Lower lobe of right lung (tissue), 2 donors: ENCODE data around the gene ELOVL7. TPM values are rescaled to one million over a fixed set of nuclear protein-coding genes. Genes with fewer than 3 reads are reported as not detected.

ENCODE experiments used
- ATAC-seq, 2 donors: fragments of 200-7000 bp; cut with Tn5 transposase; one replicate each; pipeline ENCODE4 v1.9.1; 2020 to 2022; ENCODE audit warnings: mild to moderate bottlenecking in 2 of 2, moderate library complexity in 2 of 2
- DNase-seq: peaks from one replicate; pipeline ENCODE4 v3.0.0-alpha.2; 2020
- H3K27ac ChIP-seq: fragments of 200-600 bp; one replicate; pipeline ENCODE4 v1.8.0; 2022
- H3K27me3 ChIP-seq: fragments of 200-600 bp; one replicate; pipeline ENCODE4 v1.8.0; 2022; ENCODE audit warnings: low read depth
- H3K36me3 ChIP-seq: fragments of 200-600 bp; one replicate; pipeline ENCODE4 v1.8.0; 2022; ENCODE audit warnings: mild to moderate bottlenecking
- H3K4me1 ChIP-seq: fragments of 200-600 bp; one replicate; pipeline ENCODE4 v1.8.0; 2022
- H3K4me3 ChIP-seq: fragments of 200-600 bp; one replicate; pipeline ENCODE4 v1.8.0; 2022; ENCODE audit warnings: mild to moderate bottlenecking
- H3K9me3 ChIP-seq: fragments of 200-600 bp; one replicate; pipeline ENCODE4 v1.8.0; 2022
- CTCF ChIP-seq: fragments of 200-600 bp; IDR thresholded peaks from one replicate; pipeline ENCODE4 v1.8.0; 2022; ENCODE audit warnings: antibody characterized with exemption, mild to moderate bottlenecking
- intact Hi-C: fragments of 100-400 bp; cut with DNase I; formaldehyde crosslinking; loops from one replicate; pipeline ENCODE4 v1.11.0; 2022
- long read RNA-seq: library from polyadenylated mRNA; unstranded; transcript quantifications from one replicate; pipeline ENCODE4 v2.0.0, GENCODE V29; 2021
- total RNA-seq: library from RNA; stranded (reverse); fragmentation: NEBNext Ultra II Directional; extraction: Animal tissue kit (Norgen Biotek cat#: 25700); gene quantifications from one replicate; pipeline ENCODE4 v1.2.1, GENCODE V29; 2021
- donor health status: DM: no; HTN: yes; CAD: no; lungs with severe emphysema.

The ELOVL7 gene
- total RNA-seq, result 5.8 TPM
- long read RNA-seq, partial matches to known transcripts, result 0 of 5 reads
- long read RNA-seq, other reads (novel, unspliced or antisense), result 2 of 5 reads

DNA sequence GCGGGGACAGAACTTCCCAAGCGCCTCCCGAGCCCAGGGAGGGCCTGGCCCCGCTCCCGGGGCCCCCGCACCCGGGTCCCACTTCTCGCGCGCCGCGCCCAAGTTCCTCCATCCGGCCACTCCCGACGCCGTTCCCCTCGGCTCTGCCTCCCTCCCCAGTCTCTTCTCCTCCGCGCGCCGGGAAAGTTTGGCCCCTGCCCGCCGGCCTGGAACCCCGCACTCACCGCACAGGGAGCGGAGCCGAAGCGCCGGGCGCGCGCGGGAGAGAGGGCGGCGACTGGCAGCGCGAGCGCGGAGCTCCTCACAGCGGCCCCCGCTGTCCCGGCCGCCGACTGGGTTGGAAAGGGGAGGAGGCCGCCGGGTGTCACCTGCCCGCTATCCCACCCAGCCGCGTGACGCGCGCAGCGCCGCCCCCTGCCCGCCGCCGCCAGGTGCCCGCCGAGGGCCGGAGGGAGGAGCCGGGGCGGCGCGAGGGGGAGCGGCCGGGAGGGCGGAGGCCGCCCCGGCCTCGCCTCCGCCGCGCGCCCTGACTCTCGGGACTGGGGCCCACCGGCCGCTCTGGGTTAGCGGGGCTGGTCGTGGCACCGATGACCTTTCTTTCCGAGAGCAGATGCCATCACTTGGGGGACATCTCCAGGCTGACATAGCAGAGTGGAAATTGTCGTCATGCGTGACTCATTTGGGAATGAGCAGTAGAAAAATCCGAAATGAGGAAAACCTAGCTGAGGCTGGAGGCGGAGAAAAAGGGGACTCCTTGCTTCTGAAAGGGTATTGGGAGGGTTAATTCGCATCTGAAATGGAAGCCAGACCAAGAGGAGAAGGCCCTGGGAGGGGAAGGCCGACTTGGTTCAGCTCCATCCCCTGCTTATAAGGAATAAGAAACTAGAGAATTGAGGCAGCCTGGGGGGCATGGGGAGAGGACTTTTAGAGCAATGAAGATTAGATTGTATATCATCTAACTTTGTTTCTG lies at the start of gene ELOVL7:
Gene ELOVL7, minus strand, starts transcription at position 334 of the 970 bp plus-strand sequence. CDS start 56,872 bp downstream, outside the sequence.
- Histone ChIP-seq H3K4me3 (peak within 1 kb of the TSS; percentile 70), H3K9me3 (no peaks in the 10 kb centered on the region), H3K27ac (peak within 1 kb of the TSS; percentile 46), H3K4me1 (peaks cover 20% of the 10 kb centered on the region), H3K36me3 (no peaks in the 10 kb centered on the region), H3K27me3 (peaks cover 33% of the 10 kb centered on the region)
- intact Hi-C loops, result no loop called here
- DNase-seq (peak; percentile 84), ATAC-seq (peak; percentile 97 to 98)
- no peak for TF ChIP-seq CTCF

DNA sequence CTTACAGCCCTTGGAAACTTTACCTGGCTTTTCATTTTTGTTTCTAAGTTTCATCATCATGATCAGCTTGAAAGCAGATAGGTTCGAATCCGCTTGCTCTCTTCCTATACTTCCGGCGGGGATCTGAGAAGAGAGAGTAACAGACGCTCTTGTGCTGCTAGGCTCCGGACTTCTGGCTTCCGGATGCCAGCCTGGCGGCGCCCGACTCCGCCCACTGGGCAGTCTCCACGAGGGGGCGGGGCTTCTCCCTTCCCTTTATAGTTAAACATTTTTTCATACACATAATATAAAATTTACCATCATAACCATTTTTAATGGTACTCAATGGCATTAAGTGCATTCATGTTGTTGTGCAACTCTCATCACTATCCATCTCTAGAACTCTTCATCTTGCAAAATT lies 49.5 kb upstream of the ELOVL7 start:
- Histone ChIP-seq H3K4me1 (no peaks in the 10 kb centered on the region), H3K9me3 (no peaks in the 10 kb centered on the region), H3K27ac (no peak overlapping the region), H3K4me3 (no peak overlapping the region), H3K27me3 (no peaks in the 10 kb centered on the region), H3K36me3 (peaks cover 41% of the 10 kb centered on the region)
- no peak for ATAC-seq
- TF ChIP-seq CTCF, result no peak
- no peak for DNase-seq
- intact Hi-C loops, result no loop called here

GRCh38 chr5:60891667-60892066 lies 47.6 kb upstream of the ELOVL7 start:
- Histone ChIP-seq H3K27ac (no peak overlapping the region), H3K4me3 (no peak overlapping the region), H3K9me3 (no peaks in the 10 kb centered on the region), H3K27me3 (no peaks in the 10 kb centered on the region), H3K36me3 (peaks cover 28% of the 10 kb centered on the region), H3K4me1 (no peaks in the 10 kb centered on the region)
- intact Hi-C loops, result no loop called here
- TF ChIP-seq CTCF, result no peak
- no peak for DNase-seq
- ATAC-seq, result no peak

GRCh38 chr5:60888359-60889061 lies 44.4 kb upstream of the ELOVL7 start:
- no peak overlapping the region for H3K27ac ChIP-seq
- intact Hi-C loops, result no loop called here
- peaks cover 18% of the 10 kb centered on the region for H3K36me3 ChIP-seq
- no peak for ATAC-seq
- no peak overlapping the region for H3K4me3 ChIP-seq
- no peaks in the 10 kb centered on the region for H3K4me1 ChIP-seq
- H3K27me3 ChIP-seq, result no peaks in the 10 kb centered on the region
- no peak for TF ChIP-seq CTCF
- DNase-seq, result no peak
- no peaks in the 10 kb centered on the region for H3K9me3 ChIP-seq

GRCh38 chr5:60887746-60888145 lies 43.7 kb upstream of the ELOVL7 start:
- no peak for TF ChIP-seq CTCF
- H3K27me3 ChIP-seq, result no peaks in the 10 kb centered on the region
- no peak for ATAC-seq
- H3K9me3 ChIP-seq, result no peaks in the 10 kb centered on the region
- no peaks in the 10 kb centered on the region for H3K4me1 ChIP-seq
- intact Hi-C loops, result no loop called here
- no peak overlapping the region for H3K4me3 ChIP-seq
- DNase-seq, result no peak
- peaks cover 10% of the 10 kb centered on the region for H3K36me3 ChIP-seq
- H3K27ac ChIP-seq, result no peak overlapping the region
